Measurements from ENCODE around the gene TMEM37. TPM values are rescaled to one million over a fixed set of nuclear protein-coding genes. Genes with fewer than 3 reads are reported as not detected.

Gene TMEM37
- total and polyA plus RNA-seq, 2 of the 13 experiments (the other 11 are each of a cell fraction or from before 2014, with no cell fraction given): 37.7 to 115 TPM

- Histone ChIP-seq H3K9ac (ENCODE audit: insufficient read depth, low read depth, low read length) (no peak overlapping the region), H3K9me3 (ENCODE audit: low read length) (no peaks in the 10 kb centered on the region), H4K20me1 (ENCODE audit: insufficient read depth, low read length) (no peaks in the 10 kb centered on the region), H3K4me2 (ENCODE audit: low read depth, low read length) (no peak overlapping the region), H2AFZ (ENCODE audit: low read length) (no peak overlapping the region), H3K27ac (ENCODE audit: extremely low read length, insufficient read depth, low read length) (no peak overlapping the region), H3K27me3 (ENCODE audit: control insufficient read depth in 1 of 2, insufficient read depth in 2 of 2, low read length in 2 of 2) (peaks cover 4 to 57% of the 10 kb centered on the region in 2 experiments), H3K36me3 (replicated peaks in 1 of 2; ENCODE audit: control insufficient read depth in 1 of 2, insufficient read depth in 2 of 2, low read length in 2 of 2) (no peaks in the 10 kb centered on the region), H3K4me3 (replicated peaks in 1 of 3; ENCODE audit: insufficient read depth in 1 of 3, low read depth in 2 of 3, low read length in 3 of 3) (no peak overlapping the region), H3K79me2 (ENCODE audit: insufficient read depth, low read length) (no peaks in the 10 kb centered on the region), H3K4me1 (ENCODE audit: insufficient read depth, low read length) (peaks cover 8% of the 10 kb centered on the region; the same call in 1 of the 2 replicates)
- no peak for DNase-seq (ENCODE audit: low spot score)
- POLR2A ChIA-PET: no interaction called here
- FAIRE-seq: no peak
- WGBS (ENCODE audit: low lambda C conversion rate): 31% methylated on average over 13 of the region's 13 CpGs
- in situ Hi-C loops (cut with HindIII; ENCODE audit: extremely low pct_ligation_motif_present, low pct_unique_long_range_greater_than_20kb): no loop called here
- no peak for TF ChIP-seq ZNF713 (CRISPR knock-in tag; IDR thresholded peaks at IDR 0.05)
- TF ChIP-seq HNF1B (CRISPR knock-in tag; IDR thresholded peaks at IDR 0.05): no peak
- no peak for TF ChIP-seq ZNF343 (CRISPR knock-in tag; IDR thresholded peaks at IDR 0.05)
- TF ChIP-seq ZNF292 (CRISPR knock-in tag; IDR thresholded peaks at IDR 0.05; ENCODE audit: borderline replicate concordance, low read depth): no peak
- no peak for TF ChIP-seq ZNF24 (IDR thresholded peaks at IDR 0.05)
- TF ChIP-seq ZNF180 (CRISPR knock-in tag; IDR thresholded peaks at IDR 0.05; ENCODE audit: borderline replicate concordance, low read depth): no peak
- no peak for TF ChIP-seq SUZ12 (IDR thresholded peaks at IDR 0.05; ENCODE audit: low read depth, low read length)
- TF ChIP-seq IRX3 (CRISPR knock-in tag; IDR thresholded peaks at IDR 0.05; ENCODE audit: borderline replicate concordance, low read depth): no peak
- no TSS peak for BruUV-seq (replicated peaks)
- CTCF ChIA-PET (ENCODE audit: low intra/inter-chr PET ratio, low total read pairs): no interaction called here
- ATAC-seq: no peak
- intact Hi-C loops (cut with micrococcal nuclease; ENCODE audit: unreplicated experiment): no loop called here
Measured at GRCh38 chr2:119455066-119455718, 23.5 kb downstream of the TMEM37 start.

Data from HepG2 (cell line).